HepG2 (cell line): Measurements from ENCODE around the gene CNFN.

Source experiments
- CTCF ChIP-seq: sonication (generic); formaldehyde crosslinking; IDR thresholded peaks from 2 replicates; pipeline ENCODE4 v1.5.0; 2020; ENCODE audit warnings: mild to moderate bottlenecking, missing genetic modification reagents, moderate library complexity
- GATAD2A ChIP-seq: IDR thresholded peaks from 2 replicates; pipeline ENCODE4 v1.6.1; 2016
- TF ChIP-seq, protein P1 (sequence below): sonication (generic); formaldehyde crosslinking; IDR thresholded peaks from 2 replicates; pipeline ENCODE4 v1.4.0; 2020; ENCODE audit warnings: missing genetic modification reagents, mild to moderate bottlenecking, borderline replicate concordance

DNA sequence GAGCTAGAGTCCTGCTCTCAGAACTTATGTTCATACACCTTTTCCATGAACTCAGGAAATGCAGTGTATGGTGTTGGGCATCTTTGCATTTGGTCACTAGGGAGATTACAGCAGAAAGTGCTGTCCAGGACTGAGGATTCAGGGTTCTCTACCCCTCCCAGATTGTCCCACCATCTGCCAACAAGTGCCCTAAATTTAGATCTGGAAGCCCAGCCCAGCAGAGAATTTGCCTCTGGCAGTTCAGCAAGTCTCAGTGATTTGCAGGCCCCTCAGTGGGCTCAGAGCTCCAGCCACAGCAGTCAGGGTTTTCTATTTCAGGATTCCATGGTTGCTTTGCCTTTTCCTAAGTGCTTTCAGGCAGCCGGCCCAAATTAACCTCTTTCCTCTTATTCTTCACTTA is 23.4 kb downstream of the CNFN start:
- TF ChIP-seq CTCF (CRISPR knock-in tag) (no peak), GATAD2A (CRISPR knock-in tag) (no peak)
- TF ChIP-seq, protein P1, sequence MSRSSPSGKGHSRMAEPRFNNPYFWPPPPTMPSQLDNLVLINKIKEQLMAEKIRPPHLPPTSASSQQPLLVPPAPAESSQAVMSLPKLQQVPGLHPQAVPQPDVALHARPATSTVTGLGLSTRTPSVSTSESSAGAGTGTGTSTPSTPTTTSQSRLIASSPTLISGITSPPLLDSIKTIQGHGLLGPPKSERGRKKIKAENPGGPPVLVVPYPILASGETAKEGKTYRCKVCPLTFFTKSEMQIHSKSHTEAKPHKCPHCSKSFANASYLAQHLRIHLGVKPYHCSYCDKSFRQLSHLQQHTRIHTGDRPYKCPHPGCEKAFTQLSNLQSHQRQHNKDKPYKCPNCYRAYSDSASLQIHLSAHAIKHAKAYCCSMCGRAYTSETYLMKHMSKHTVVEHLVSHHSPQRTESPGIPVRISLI (CRISPR knock-in tag): no peak
